Endodermal cell (in vitro differentiated cells): ENCODE measurements around the gene ZDHHC18. TPM values are rescaled to one million over a fixed set of nuclear protein-coding genes. Genes with fewer than 3 reads are reported as not detected.

Source experiments
- DNase-seq: peaks from one replicate; pipeline ENCODE4 v3.0.0-alpha.2; 2017
- H3K27ac ChIP-seq: 2 replicates; pipeline ENCODE4 v1.5.1; 2013; ENCODE audit warnings: mild to moderate bottlenecking, low read depth, low read length, moderate library complexity
- H3K27me3 ChIP-seq: 2 replicates; pipeline ENCODE4 v1.6.1; 2013; ENCODE audit warnings: mild to moderate bottlenecking, low read length, moderate library complexity; ENCODE audit not compliant: insufficient read depth, control insufficient read depth, poor library complexity, severe bottlenecking
- H3K36me3 ChIP-seq: 2 replicates; pipeline ENCODE4 v1.7.0; 2013; ENCODE audit warnings: mild to moderate bottlenecking, low read length, moderate library complexity; ENCODE audit not compliant: control insufficient read depth, insufficient read depth
- H3K4me1 ChIP-seq: one replicate; pipeline ENCODE4 v1.7.0; 2013; ENCODE audit warnings: low read length; ENCODE audit not compliant: control insufficient read depth, insufficient read depth
- H3K4me3 ChIP-seq: 2 replicates; pipeline ENCODE4 v1.5.1; 2013; ENCODE audit warnings: mild to moderate bottlenecking, low read length, moderate library complexity
- H3K9ac ChIP-seq: 2 replicates; pipeline ENCODE4 v1.6.1; 2013; ENCODE audit warnings: mild to moderate bottlenecking, low read length, moderate library complexity; ENCODE audit not compliant: poor library complexity, severe bottlenecking; ENCODE audit errors: extremely low read depth
- H3K9me3 ChIP-seq: 2 replicates; pipeline ENCODE4 v1.6.1; 2013; ENCODE audit warnings: mild to moderate bottlenecking, low read length, moderate library complexity; ENCODE audit not compliant: control insufficient read depth
- H3K27ac Mint-ChIP-seq: 2 replicates; pipeline ENCODE4 v1.8.0; 2020; ENCODE audit warnings: mixed read lengths
- H3K27me3 Mint-ChIP-seq: 2 replicates; pipeline ENCODE4 v1.8.0; 2021; ENCODE audit warnings: mild to moderate bottlenecking, mixed read lengths; ENCODE audit not compliant: insufficient read depth
- H3K36me3 Mint-ChIP-seq: 2 replicates; pipeline ENCODE4 v1.8.0; 2020; ENCODE audit warnings: low read depth, mixed read lengths
- H3K4me1 Mint-ChIP-seq: 2 replicates; pipeline ENCODE4 v1.8.0; 2020; ENCODE audit warnings: mixed read lengths
- H3K4me3 Mint-ChIP-seq: 2 replicates; pipeline ENCODE4 v1.8.0; 2020; ENCODE audit warnings: mild to moderate bottlenecking, moderate library complexity, mixed read lengths
- H3K9me3 Mint-ChIP-seq: 2 replicates; pipeline ENCODE4 v1.8.0; 2020; ENCODE audit warnings: mild to moderate bottlenecking, mixed read lengths
- CTCF ChIP-seq: fragments of 200-600 bp; sonication (generic); conservative IDR thresholded peaks from 2 replicates; pipeline ENCODE4 v1.5.0; 2021; ENCODE audit warnings: antibody characterized with exemption, mild to moderate bottlenecking
- WGBS, 2 experiments: methylation state at CpG; one replicate each; pipeline versions ENCODE4 v1.1.5 to v1.1.7; 2013; ENCODE audit warnings: missing lambda C conversion rate in 2 of 2, mixed read lengths in 1 of 2; ENCODE audit not compliant: insufficient coverage in 1 of 2, insufficient read length in 1 of 2; 5-methylcytosine and 5-hydroxymethylcytosine counted together
- total RNA-seq, 2 donors: library from RNA; stranded (reverse); fragmentation: NEBNext Ultra II Directional in 1 of 2; extraction: Animal tissue kit (Norgen Biotek cat#: 25700) in 1 of 2; gene quantifications; 2 replicates in 1 of 2; 3 replicates in 1 of 2; pipeline ENCODE4 v1.2.1, GENCODE V29; 2021

The ZDHHC18 gene
- total RNA-seq, 2 donors from 2014 or later = 39.7 to 42.4 TPM

GRCh38 chr1:26861286-26861701 is 34.8 kb downstream of the ZDHHC18 start:
- Histone ChIP-seq H3K27me3 (no peaks in the 10 kb centered on the region), H3K27ac (no peak overlapping the region), H3K36me3 (no peaks in the 10 kb centered on the region), H3K4me3 (no peak overlapping the region), H3K9ac (no peak overlapping the region), H3K4me1 (no peaks in the 10 kb centered on the region), H3K9me3 (no peaks in the 10 kb centered on the region)
- H3K4me1 Mint-ChIP-seq = peaks cover 16% of the 10 kb centered on the region
- H3K36me3 Mint-ChIP-seq = no peaks in the 10 kb centered on the region
- peak; percentile 68 for DNase-seq
- H3K9me3 Mint-ChIP-seq = no peaks in the 10 kb centered on the region
- peak; percentile 68 for TF ChIP-seq CTCF
- H3K4me3 Mint-ChIP-seq = no peak overlapping the region
- 75 to 85% methylated on average over 4 to 5 of the region's 5 CpGs for WGBS, 2 experiments
- H3K27ac Mint-ChIP-seq = no peak overlapping the region
- H3K27me3 Mint-ChIP-seq = peaks cover 13% of the 10 kb centered on the region

- no peak for DNase-seq
- no peak overlapping the region for H3K9ac ChIP-seq
- Mint-ChIP-seq H3K4me1 (peaks cover 9% of the 10 kb centered on the region), H3K27me3 (peaks cover 13% of the 10 kb centered on the region), H3K9me3 (no peaks in the 10 kb centered on the region), H3K4me3 (no peak overlapping the region), H3K27ac (peak overlapping the region; percentile 70), H3K36me3 (no peaks in the 10 kb centered on the region)
- no peaks in the 10 kb centered on the region for H3K4me1 ChIP-seq
- WGBS, 2 experiments = 91 to 95% methylated on average over 5 to 7 of the region's 7 CpGs
- H3K9me3 ChIP-seq = no peaks in the 10 kb centered on the region
- no peak for TF ChIP-seq CTCF
- H3K36me3 ChIP-seq = no peaks in the 10 kb centered on the region
- H3K27me3 ChIP-seq = no peaks in the 10 kb centered on the region
- H3K4me3 ChIP-seq = no peak overlapping the region
- no peak overlapping the region for H3K27ac ChIP-seq
Observed at GRCh38 chr1:26861889-26862378, 35.4 kb downstream of the ZDHHC18 start.

- no peaks in the 10 kb centered on the region for H3K4me1 ChIP-seq
- H3K4me1 Mint-ChIP-seq = peaks cover 6% of the 10 kb centered on the region
- peaks cover 13% of the 10 kb centered on the region for H3K27me3 Mint-ChIP-seq
- 83 to 89% methylated on average over 27 to 36 of the region's 37 CpGs for WGBS, 2 experiments
- H3K9me3 ChIP-seq = no peaks in the 10 kb centered on the region
- no peaks in the 10 kb centered on the region for H3K36me3 ChIP-seq
- peak within 1 kb of the TSS; percentile 74 for H3K27ac Mint-ChIP-seq
- TF ChIP-seq CTCF = peak; percentile 79
- H3K27ac ChIP-seq = no peak within 1 kb of the TSS
- DNase-seq = peak; percentile 97
- H3K9ac ChIP-seq = no peak within 1 kb of the TSS
- H3K27me3 ChIP-seq = no peaks in the 10 kb centered on the region
- H3K4me3 ChIP-seq = peak within 1 kb of the TSS; percentile 93
- H3K4me3 Mint-ChIP-seq = peak within 1 kb of the TSS; percentile 78
- H3K36me3 Mint-ChIP-seq = no peaks in the 10 kb centered on the region
- no peaks in the 10 kb centered on the region for H3K9me3 Mint-ChIP-seq
Observed at GRCh38 chr1:26862781-26863684, 36.5 kb downstream of the ZDHHC18 start, which contains the start of gene SFN. SFN (plus strand) TSS chr1:26863149; CDS start chr1:26863213, 64 bp downstream.
